IPS-18a (cell line): ENCODE measurements around the gene ANKRD55.
"Not testable (repeated sequence)": the region's sequence is repeated elsewhere in the genome, so short reads cannot be mapped to it uniquely, and the experiment has no call there.

Experiments
- H3K27ac ChIP-seq: one replicate; pipeline ENCODE4 v1.5.1; 2013; ENCODE audit warnings: low read length
- H3K27me3 ChIP-seq: one replicate; pipeline ENCODE4 v1.6.1; 2013; ENCODE audit warnings: mild to moderate bottlenecking, low read length; ENCODE audit not compliant: control insufficient read depth, insufficient read depth
- H3K36me3 ChIP-seq: one replicate; pipeline ENCODE4 v1.6.1; 2013; ENCODE audit warnings: low read depth, low read length; ENCODE audit not compliant: control insufficient read depth
- H3K4me1 ChIP-seq: one replicate; pipeline ENCODE4 v1.6.1; 2013; ENCODE audit warnings: low read depth, low read length; ENCODE audit not compliant: control insufficient read depth
- H3K4me3 ChIP-seq: one replicate; pipeline ENCODE4 v1.5.1; 2013; ENCODE audit warnings: low read length
- H3K9ac ChIP-seq: one replicate; pipeline ENCODE4 v1.6.1; 2013; ENCODE audit warnings: mild to moderate bottlenecking, low read length, moderate library complexity
- H3K9me3 ChIP-seq: one replicate; pipeline ENCODE4 v1.6.1; 2013; ENCODE audit warnings: low read depth, low read length; ENCODE audit not compliant: control insufficient read depth

The ANKRD55 gene

GRCh38 chr5:56110646-56111403 is 122.3 kb downstream of the ANKRD55 start:
- Histone ChIP-seq H3K27ac (no peak overlapping the region), H3K27me3 (no peaks in the 10 kb centered on the region), H3K9me3 (no peaks in the 10 kb centered on the region), H3K4me3 (no peak overlapping the region), H3K4me1 (no peaks in the 10 kb centered on the region), H3K9ac (no peak overlapping the region), H3K36me3 (no peaks in the 10 kb centered on the region)

GRCh38 chr5:56108246-56108645 is 124.9 kb downstream of the ANKRD55 start:
- Histone ChIP-seq H3K4me3 (no peak overlapping the region), H3K9ac (no peak overlapping the region), H3K36me3 (no peaks in the 10 kb centered on the region), H3K9me3 (no peaks in the 10 kb centered on the region), H3K27ac (no peak overlapping the region), H3K4me1 (no peaks in the 10 kb centered on the region), H3K27me3 (no peaks in the 10 kb centered on the region)

- H3K36me3 ChIP-seq: no peaks in the 10 kb centered on the region
- no peaks in the 10 kb centered on the region for H3K4me1 ChIP-seq
- H3K27me3 ChIP-seq: no peaks in the 10 kb centered on the region
- H3K9ac ChIP-seq: no peak overlapping the region
- H3K27ac ChIP-seq: no peak overlapping the region
- no peak overlapping the region for H3K4me3 ChIP-seq
- no peaks in the 10 kb centered on the region for H3K9me3 ChIP-seq
Observed at GRCh38 chr5:56106837-56107236, 126.3 kb downstream of the ANKRD55 start.

GRCh38 chr5:56105511-56106291 is 127.4 kb downstream of the ANKRD55 start:
- Histone ChIP-seq H3K27ac (no peak overlapping the region), H3K4me1 (no peaks in the 10 kb centered on the region), H3K9me3 (no peaks in the 10 kb centered on the region), H3K4me3 (no peak overlapping the region), H3K36me3 (no peaks in the 10 kb centered on the region), H3K9ac (no peak overlapping the region), H3K27me3 (no peaks in the 10 kb centered on the region)

- H3K36me3 ChIP-seq: no peaks in the 10 kb centered on the region
- H3K9me3 ChIP-seq: no peaks in the 10 kb centered on the region
- H3K27ac ChIP-seq: no peak overlapping the region
- no peaks in the 10 kb centered on the region for H3K4me1 ChIP-seq
- no peak overlapping the region for H3K9ac ChIP-seq
- no peak overlapping the region for H3K4me3 ChIP-seq
- H3K27me3 ChIP-seq: no peaks in the 10 kb centered on the region
Observed at GRCh38 chr5:56102889-56103288, 130.2 kb downstream of the ANKRD55 start.

DNA sequence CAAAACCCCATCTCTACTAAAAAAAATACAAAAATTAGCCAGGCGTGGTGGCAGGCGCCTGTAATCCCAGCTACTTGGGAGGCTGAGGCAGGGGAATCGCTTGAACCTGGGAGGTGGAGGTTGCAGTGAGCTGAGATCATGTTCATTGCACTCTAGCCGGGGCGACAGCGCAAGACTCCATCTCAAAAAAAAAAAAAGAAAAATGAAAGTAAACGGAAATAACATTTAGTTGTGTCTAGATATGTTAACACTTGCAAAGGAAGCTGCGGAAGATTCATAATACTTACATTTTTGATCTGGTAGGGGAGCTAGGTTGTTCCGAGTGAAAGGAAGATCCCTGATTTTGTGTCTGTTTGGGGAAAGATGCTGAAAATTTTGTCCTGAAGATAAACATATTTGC is 130.9 kb downstream of the ANKRD55 start:
- not testable (repeated sequence) for H3K9me3 ChIP-seq, H3K4me1 ChIP-seq, H3K9ac ChIP-seq, H3K27ac ChIP-seq, H3K36me3 ChIP-seq, H3K4me3 ChIP-seq, H3K27me3 ChIP-seq

DNA sequence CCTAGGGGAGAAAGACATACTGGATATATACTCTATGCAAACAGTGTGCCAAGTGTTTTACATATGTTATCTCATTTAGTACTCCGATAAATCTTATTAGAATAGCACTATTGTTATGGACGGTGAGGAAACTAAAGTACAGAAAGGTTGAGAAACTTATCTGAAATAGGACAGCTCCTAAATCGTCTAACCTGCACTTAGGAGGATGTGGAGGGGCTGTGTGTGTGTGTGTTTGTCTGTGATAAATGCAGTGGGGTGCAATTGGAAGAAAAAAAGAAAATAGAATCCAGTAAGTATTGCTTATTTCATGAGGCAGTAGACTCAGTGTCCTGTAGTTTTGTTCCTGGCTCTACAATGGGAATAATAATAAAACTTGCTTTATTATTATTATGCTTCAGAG is 131.9 kb downstream of the ANKRD55 start:
- Histone ChIP-seq H3K4me1 (no peaks in the 10 kb centered on the region), H3K36me3 (no peaks in the 10 kb centered on the region), H3K27ac (no peak overlapping the region), H3K27me3 (no peaks in the 10 kb centered on the region), H3K9ac (no peak overlapping the region), H3K9me3 (no peaks in the 10 kb centered on the region), H3K4me3 (no peak overlapping the region)

DNA sequence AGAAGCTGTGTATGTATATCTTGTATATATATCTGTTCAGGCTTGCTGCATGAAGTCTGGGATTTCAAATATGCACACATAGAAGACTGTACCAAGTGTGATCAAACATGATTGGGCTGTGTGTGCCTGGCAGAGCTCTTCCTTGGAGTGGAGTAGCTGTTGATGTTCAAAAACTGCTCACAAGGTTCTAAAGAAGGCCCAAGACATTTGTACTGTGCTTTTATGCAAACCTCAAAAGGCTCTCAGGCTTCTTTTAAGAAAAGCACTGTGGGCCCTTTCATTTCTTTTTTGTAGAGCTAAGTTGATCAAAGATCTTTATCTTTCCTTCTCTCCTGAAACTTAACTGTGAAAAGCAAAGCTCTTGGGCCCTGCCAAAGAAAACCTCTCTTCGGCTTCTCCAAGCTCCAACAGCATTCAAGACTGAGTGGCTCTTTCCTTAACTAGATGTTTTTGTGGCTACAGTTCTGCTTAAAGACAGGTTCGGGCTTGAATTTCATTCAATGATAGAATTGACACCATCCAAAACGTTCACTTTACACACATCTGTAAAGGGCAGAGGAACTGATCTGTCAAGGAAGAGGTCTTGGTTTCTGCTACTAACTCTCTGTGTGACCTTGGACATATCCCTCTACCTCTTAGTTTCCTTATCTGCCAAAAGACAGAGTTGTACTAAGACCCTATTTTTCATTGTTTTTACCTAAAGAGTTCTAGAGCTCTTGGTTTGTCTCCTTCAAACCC is 132.5 kb downstream of the ANKRD55 start:
- no peaks in the 10 kb centered on the region for H3K9me3 ChIP-seq
- no peaks in the 10 kb centered on the region for H3K4me1 ChIP-seq
- no peak overlapping the region for H3K4me3 ChIP-seq
- no peak overlapping the region for H3K9ac ChIP-seq
- no peaks in the 10 kb centered on the region for H3K27me3 ChIP-seq
- H3K27ac ChIP-seq: no peak overlapping the region
- no peaks in the 10 kb centered on the region for H3K36me3 ChIP-seq

- Histone ChIP-seq H3K9ac (no peak overlapping the region), H3K4me1 (no peaks in the 10 kb centered on the region), H3K27ac (no peak overlapping the region), H3K4me3 (no peak overlapping the region), H3K9me3 (no peaks in the 10 kb centered on the region), H3K36me3 (no peaks in the 10 kb centered on the region), H3K27me3 (no peaks in the 10 kb centered on the region)
Observed at GRCh38 chr5:56099346-56099745, 133.8 kb downstream of the ANKRD55 start.

GRCh38 chr5:56097055-56097454 is 136.1 kb downstream of the ANKRD55 start:
- no peaks in the 10 kb centered on the region for H3K27me3 ChIP-seq
- H3K9me3 ChIP-seq: no peaks in the 10 kb centered on the region
- no peaks in the 10 kb centered on the region for H3K36me3 ChIP-seq
- no peaks in the 10 kb centered on the region for H3K4me1 ChIP-seq
- H3K27ac ChIP-seq: no peak overlapping the region
- H3K4me3 ChIP-seq: no peak overlapping the region
- no peak overlapping the region for H3K9ac ChIP-seq

GRCh38 chr5:56095579-56096102 is 137.5 kb downstream of the ANKRD55 start:
- Histone ChIP-seq H3K36me3 (no peaks in the 10 kb centered on the region), H3K27me3 (no peaks in the 10 kb centered on the region), H3K9me3 (no peaks in the 10 kb centered on the region), H3K4me1 (no peaks in the 10 kb centered on the region), H3K4me3 (no peak overlapping the region), H3K9ac (no peak overlapping the region), H3K27ac (no peak overlapping the region)
